Measurements from ENCODE around the gene NALCN. TPM values are rescaled to one million over a fixed set of nuclear protein-coding genes. Genes with fewer than 3 reads are reported as not detected.

NALCN gene
- total and polyA plus RNA-seq, 10 of the 15 experiments (the other 5 are each of a cell fraction or from before 2014, with no cell fraction given): under 0.01 TPM; not detected in 9

DNA sequence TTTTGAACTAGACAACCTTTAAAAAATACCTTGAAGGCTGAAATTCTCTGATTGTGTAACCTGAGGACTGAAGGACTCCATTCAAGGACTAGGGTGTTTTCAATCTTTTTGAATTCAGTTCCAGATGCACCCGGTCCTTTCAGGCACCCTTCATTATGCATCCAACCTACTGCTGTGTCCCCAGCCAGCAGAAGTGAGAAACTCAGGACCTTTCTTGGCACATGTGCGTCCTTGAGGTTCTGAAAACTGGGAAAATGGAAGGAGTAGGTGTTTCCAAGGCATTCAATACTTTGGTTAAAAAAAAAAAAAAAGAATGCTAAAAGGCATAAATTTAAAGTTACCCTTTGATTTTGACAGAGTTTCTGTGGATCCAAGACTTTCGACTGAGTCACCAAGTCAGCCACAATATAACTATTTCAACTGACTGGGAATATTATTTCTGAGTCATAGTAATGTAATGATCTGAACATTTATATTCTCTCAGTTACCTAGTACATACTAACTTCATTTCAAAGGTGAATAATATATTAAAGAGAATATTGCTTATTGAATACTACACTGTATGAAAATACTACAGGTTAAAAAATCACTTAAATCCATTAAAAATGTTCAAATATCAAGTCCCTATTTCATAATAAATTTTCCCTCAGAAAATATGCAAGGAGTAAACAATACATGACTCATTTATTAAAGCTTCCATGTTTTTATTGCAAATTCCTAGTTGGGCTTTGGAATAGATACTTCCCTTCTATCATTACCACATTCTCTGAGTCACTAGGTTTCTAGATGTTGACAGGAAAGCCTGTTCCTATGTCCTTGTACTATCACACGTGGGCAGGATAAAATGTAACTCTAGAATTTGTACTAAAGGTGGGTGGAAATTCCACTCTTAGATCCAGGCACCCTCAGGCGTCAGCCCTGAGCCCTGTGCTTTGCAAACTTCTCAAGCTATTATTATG lies 33.8 kb upstream of the NALCN start:
- ChIA-PET POLR2A (no interaction called here), RAD21 (ENCODE audit: unreplicated experiment) (no interaction called here), CTCF (no interaction called here), SMC1A (ENCODE audit: uncharacterized antibody, unreplicated experiment) (no interaction called here)
- H2AFZ ChIP-seq (ENCODE audit: control insufficient read depth, low read depth, low read length): no peak overlapping the region
- intact Hi-C loops (cut with micrococcal nuclease; ENCODE audit: unreplicated experiment): no loop called here
- in situ Hi-C loops (cut with MboI): no loop called here
- H3K4me2 ChIP-seq (ENCODE audit: control insufficient read depth, insufficient read depth): no peak overlapping the region
- no peaks in the 10 kb centered on the region for H3K4me1 ChIP-seq (ENCODE audit: control insufficient read depth, insufficient read depth, low read length)
- H3K4me3 ChIP-seq: no peak overlapping the region
- H3K27ac ChIP-seq (ENCODE audit: control insufficient read depth, insufficient read depth): no peak overlapping the region
- no peak for FAIRE-seq
- H3K79me2 ChIP-seq (ENCODE audit: control insufficient read depth, insufficient read depth, low read length): no peaks in the 10 kb centered on the region
- no peaks in the 10 kb centered on the region for H3K36me3 ChIP-seq (ENCODE audit: control insufficient read depth in 2 of 2, insufficient read depth in 2 of 2, low read length in 1 of 2)
- TF ChIP-seq BHLHE40 (IDR thresholded peaks at IDR 0.05; ENCODE audit: borderline replicate concordance in 1 of 2, low read depth in 2 of 2, low read length in 1 of 2): no peak
- TF ChIP-seq, protein P1, sequence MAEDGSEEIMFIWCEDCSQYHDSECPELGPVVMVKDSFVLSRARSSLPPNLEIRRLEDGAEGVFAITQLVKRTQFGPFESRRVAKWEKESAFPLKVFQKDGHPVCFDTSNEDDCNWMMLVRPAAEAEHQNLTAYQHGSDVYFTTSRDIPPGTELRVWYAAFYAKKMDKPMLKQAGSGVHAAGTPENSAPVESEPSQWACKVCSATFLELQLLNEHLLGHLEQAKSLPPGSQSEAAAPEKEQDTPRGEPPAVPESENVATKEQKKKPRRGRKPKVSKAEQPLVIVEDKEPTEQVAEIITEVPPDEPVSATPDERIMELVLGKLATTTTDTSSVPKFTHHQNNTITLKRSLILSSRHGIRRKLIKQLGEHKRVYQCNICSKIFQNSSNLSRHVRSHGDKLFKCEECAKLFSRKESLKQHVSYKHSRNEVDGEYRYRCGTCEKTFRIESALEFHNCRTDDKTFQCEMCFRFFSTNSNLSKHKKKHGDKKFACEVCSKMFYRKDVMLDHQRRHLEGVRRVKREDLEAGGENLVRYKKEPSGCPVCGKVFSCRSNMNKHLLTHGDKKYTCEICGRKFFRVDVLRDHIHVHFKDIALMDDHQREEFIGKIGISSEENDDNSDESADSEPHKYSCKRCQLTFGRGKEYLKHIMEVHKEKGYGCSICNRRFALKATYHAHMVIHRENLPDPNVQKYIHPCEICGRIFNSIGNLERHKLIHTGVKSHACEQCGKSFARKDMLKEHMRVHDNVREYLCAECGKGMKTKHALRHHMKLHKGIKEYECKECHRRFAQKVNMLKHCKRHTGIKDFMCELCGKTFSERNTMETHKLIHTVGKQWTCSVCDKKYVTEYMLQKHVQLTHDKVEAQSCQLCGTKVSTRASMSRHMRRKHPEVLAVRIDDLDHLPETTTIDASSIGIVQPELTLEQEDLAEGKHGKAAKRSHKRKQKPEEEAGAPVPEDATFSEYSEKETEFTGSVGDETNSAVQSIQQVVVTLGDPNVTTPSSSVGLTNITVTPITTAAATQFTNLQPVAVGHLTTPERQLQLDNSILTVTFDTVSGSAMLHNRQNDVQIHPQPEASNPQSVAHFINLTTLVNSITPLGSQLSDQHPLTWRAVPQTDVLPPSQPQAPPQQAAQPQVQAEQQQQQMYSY (CRISPR knock-in tag; IDR thresholded peaks at IDR 0.05): no peak
- BruUV-seq (replicated peaks): no TSS peak
- H4K20me1 ChIP-seq (ENCODE audit: control insufficient read depth, insufficient read depth): no peaks in the 10 kb centered on the region
- DNase-seq (ENCODE audit: low read depth, low spot score): no peak
- under 1% methylated on average over 5 of the region's 5 CpGs for WGBS (ENCODE audit: insufficient coverage, insufficient replicate concordance, low lambda C conversion rate, missing lambda C conversion rate)
- H3K9ac ChIP-seq (ENCODE audit: control insufficient read depth, insufficient read depth, low read length): no peak overlapping the region
- ATAC-seq: no peak
- no peaks in the 10 kb centered on the region; a peak in 1 of 4 replicates for H3K27me3 ChIP-seq (replicated peaks in 1 of 2; ENCODE audit: control insufficient read depth in 2 of 2, insufficient read depth in 2 of 2, low read length in 1 of 2)
- no peaks in the 10 kb centered on the region for H3K9me3 ChIP-seq (replicated peaks; ENCODE audit: control insufficient read depth, insufficient read depth, low read length)
